ENCODE results near the gene MAP7.

DNA sequence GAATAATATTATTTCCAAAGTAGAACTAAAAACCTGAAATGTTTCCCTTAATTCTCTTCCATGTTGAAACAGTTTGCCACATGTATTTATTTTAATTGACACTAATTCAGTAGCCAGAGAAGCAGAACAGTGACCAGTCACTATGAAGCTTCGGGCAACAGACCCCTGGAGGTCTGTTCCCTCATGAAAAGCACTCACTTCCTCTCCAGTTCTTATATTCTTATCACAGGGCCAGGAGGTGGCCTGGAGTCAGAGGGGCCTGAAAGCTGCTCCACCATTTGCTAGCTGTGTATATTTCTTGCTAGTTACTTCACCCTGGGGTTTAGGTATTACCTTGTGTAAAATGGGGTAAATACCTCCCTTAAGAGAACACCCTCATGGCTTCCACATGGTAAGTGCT lies 49.1 kb downstream of the MAP7 start:
- no peak for TF ChIP-seq POLR2A (IDR thresholded peaks at IDR 0.05)
- TF ChIP-seq, protein P1, sequence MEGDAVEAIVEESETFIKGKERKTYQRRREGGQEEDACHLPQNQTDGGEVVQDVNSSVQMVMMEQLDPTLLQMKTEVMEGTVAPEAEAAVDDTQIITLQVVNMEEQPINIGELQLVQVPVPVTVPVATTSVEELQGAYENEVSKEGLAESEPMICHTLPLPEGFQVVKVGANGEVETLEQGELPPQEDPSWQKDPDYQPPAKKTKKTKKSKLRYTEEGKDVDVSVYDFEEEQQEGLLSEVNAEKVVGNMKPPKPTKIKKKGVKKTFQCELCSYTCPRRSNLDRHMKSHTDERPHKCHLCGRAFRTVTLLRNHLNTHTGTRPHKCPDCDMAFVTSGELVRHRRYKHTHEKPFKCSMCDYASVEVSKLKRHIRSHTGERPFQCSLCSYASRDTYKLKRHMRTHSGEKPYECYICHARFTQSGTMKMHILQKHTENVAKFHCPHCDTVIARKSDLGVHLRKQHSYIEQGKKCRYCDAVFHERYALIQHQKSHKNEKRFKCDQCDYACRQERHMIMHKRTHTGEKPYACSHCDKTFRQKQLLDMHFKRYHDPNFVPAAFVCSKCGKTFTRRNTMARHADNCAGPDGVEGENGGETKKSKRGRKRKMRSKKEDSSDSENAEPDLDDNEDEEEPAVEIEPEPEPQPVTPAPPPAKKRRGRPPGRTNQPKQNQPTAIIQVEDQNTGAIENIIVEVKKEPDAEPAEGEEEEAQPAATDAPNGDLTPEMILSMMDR (IDR thresholded peaks at IDR 0.05), result no peak
